OCI-LY3 (cell line): ENCODE data around the gene RBM12.
A peak's percentile ranks its signal among the peaks of the same experiment; 100 is the strongest.

Experiments
- H2AFZ ChIP-seq: fragments of 200-600, 300-600 bp; shearing (Covaris generic); 2 replicates; pipeline ENCODE4 v1.6.0; 2014; ENCODE audit warnings: antibody characterized with exemption, low read depth, low read length
- H3K27ac ChIP-seq: fragments of 200-600, 300-600 bp; sonication (generic); 2 replicates; pipeline ENCODE4 v1.5.1; 2014; ENCODE audit warnings: mild to moderate bottlenecking, low read length, moderate library complexity, mixed read lengths
- H3K27me3 ChIP-seq: fragments of 200-600, 300-600 bp; sonication (generic); 2 replicates; pipeline ENCODE4 v1.6.1; 2014; ENCODE audit warnings: low read depth, low read length, mixed read lengths
- H3K36me3 ChIP-seq: fragments of 200-600, 300-600 bp; sonication (generic); replicated peaks from 2 replicates; pipeline ENCODE3; 2014; ENCODE audit warnings: low read depth, low read length, mixed read lengths
- H3K4me1 ChIP-seq: fragments of 300-600, 200-600 bp; sonication (generic); 2 replicates; pipeline ENCODE4 v1.6.1; 2014; ENCODE audit warnings: low read length, mixed read lengths
- H3K4me2 ChIP-seq: fragments of 200-600, 300-600 bp; sonication (generic); 2 replicates; pipeline ENCODE4 v1.6.1; 2014; ENCODE audit warnings: low read length, mixed read lengths
- H3K4me3 ChIP-seq: fragments of 300-600, 200-600 bp; sonication (generic); 2 replicates; pipeline ENCODE4 v1.5.1; 2014; ENCODE audit warnings: antibody characterized with exemption, mild to moderate bottlenecking, low read length, moderate library complexity
- H3K79me2 ChIP-seq: fragments of 300-600, 200-600 bp; shearing (Covaris generic); 2 replicates; pipeline ENCODE4 v1.6.1; 2014; ENCODE audit warnings: mild to moderate bottlenecking, low read length, mixed read lengths
- H3K9ac ChIP-seq: fragments of 300-600, 200-600 bp; shearing (Covaris generic); 2 replicates; pipeline ENCODE4 v1.6.0; 2014; ENCODE audit warnings: mild to moderate bottlenecking, low read length, moderate library complexity
- H3K9me3 ChIP-seq: fragments of 200-600, 300-600 bp; shearing (Covaris generic); 2 replicates; pipeline ENCODE4 v1.6.1; 2014; ENCODE audit warnings: low read length, mixed read lengths; ENCODE audit not compliant: insufficient read depth
- H4K20me1 ChIP-seq: fragments of 200-600, 300-600 bp; sonication (generic); 2 replicates; pipeline ENCODE4 v1.6.1; 2016; ENCODE audit warnings: low read length, mixed read lengths; ENCODE audit not compliant: insufficient read depth
- CTCF ChIP-seq: fragments of 200-600, 300-600 bp; sonication (generic); IDR thresholded peaks from 2 replicates; pipeline ENCODE4 v1.5.1; 2014; ENCODE audit warnings: antibody characterized with exemption, low read length, low read depth
- EZH2phosphoT487 ChIP-seq: fragments of 200-600 bp; shearing (Covaris generic); IDR thresholded peaks from 2 replicates; pipeline ENCODE4 v1.6.1; 2018; ENCODE audit warnings: antibody characterized with exemption, mixed run types, low read depth

The RBM12 gene

GRCh38 chr20:35669221-35669620 lies 4.5 kb upstream of the RBM12 start:
- Histone ChIP-seq H3K27me3 (no peaks in the 10 kb centered on the region), H3K4me2 (no peak overlapping the region), H2AFZ (no peak overlapping the region), H4K20me1 (no peaks in the 10 kb centered on the region), H3K79me2 (peaks cover 10% of the 10 kb centered on the region), H3K36me3 (peaks cover 39% of the 10 kb centered on the region), H3K27ac (no peak overlapping the region), H3K9me3 (no peaks in the 10 kb centered on the region), H3K9ac (no peak overlapping the region), H3K4me1 (no peaks in the 10 kb centered on the region), H3K4me3 (no peak overlapping the region)
- no peak for TF ChIP-seq CTCF

GRCh38 chr20:35665949-35666288 lies 1.2 kb upstream of the RBM12 start:
- Histone ChIP-seq H3K4me3 (no peak overlapping the region), H3K27ac (no peak overlapping the region), H3K4me2 (no peak overlapping the region), H3K79me2 (peaks cover 43% of the 10 kb centered on the region), H4K20me1 (peaks cover 32% of the 10 kb centered on the region), H3K27me3 (no peaks in the 10 kb centered on the region), H2AFZ (no peak overlapping the region), H3K36me3 (peaks cover 30% of the 10 kb centered on the region), H3K4me1 (peaks cover 26% of the 10 kb centered on the region), H3K9ac (no peak overlapping the region), H3K9me3 (no peaks in the 10 kb centered on the region)
- no peak for TF ChIP-seq CTCF
- no peak for TF ChIP-seq EZH2phosphoT487

- Histone ChIP-seq H4K20me1 (peaks cover 52% of the 10 kb centered on the region), H3K36me3 (peaks cover 16% of the 10 kb centered on the region), H3K4me3 (peak overlapping the region; percentile 86), H3K27me3 (no peaks in the 10 kb centered on the region), H2AFZ (no peak overlapping the region; the same call in 1 of the 2 replicates), H3K9me3 (no peaks in the 10 kb centered on the region), H3K4me2 (peak overlapping the region; percentile 92), H3K9ac (peak overlapping the region; percentile 98), H3K27ac (peak overlapping the region; percentile 74), H3K4me1 (peaks cover 28% of the 10 kb centered on the region), H3K79me2 (peaks cover 64% of the 10 kb centered on the region)
- no peak for TF ChIP-seq EZH2phosphoT487
- no peak for TF ChIP-seq CTCF
Measured at GRCh38 chr20:35663516-35664465, 909 bp downstream of the RBM12 start.

GRCh38 chr20:35662551-35662950 lies 2.1 kb downstream of the RBM12 start:
- Histone ChIP-seq H3K79me2 (peaks cover 77% of the 10 kb centered on the region), H3K9me3 (no peaks in the 10 kb centered on the region)

More at GRCh38 chr20:35662551-35662950, 2.1 kb downstream of the RBM12 start:
- H2AFZ ChIP-seq = no peak overlapping the region
- H3K4me1 ChIP-seq = peaks cover 28% of the 10 kb centered on the region
- H4K20me1 ChIP-seq = peaks cover 62% of the 10 kb centered on the region
- no peaks in the 10 kb centered on the region for H3K27me3 ChIP-seq
- peak overlapping the region; percentile 98; the same call in 1 of the 2 replicates for H3K9ac ChIP-seq
- peaks cover 4% of the 10 kb centered on the region for H3K36me3 ChIP-seq
- H3K4me2 ChIP-seq = peak overlapping the region; percentile 92
- TF ChIP-seq EZH2phosphoT487 = no peak
- H3K4me3 ChIP-seq = peak overlapping the region; percentile 86
- no peak overlapping the region for H3K27ac ChIP-seq
